Liver (tissue), 9 donors: ENCODE data around the gene TMEM154. TPM values are rescaled to one million over a fixed set of nuclear protein-coding genes. Genes with fewer than 3 reads are reported as not detected.

ENCODE experiments used
- DNase-seq: peaks from one replicate; pipeline ENCODE4 v3.0.0-alpha.2; 2017; ENCODE audit warnings: low spot score
- H3K27ac ChIP-seq, 2 donors: one replicate each; pipeline ENCODE4 v1.7.0; 2013; ENCODE audit warnings: inconsistent platforms in 2 of 2, low read length in 2 of 2, control low read depth in 1 of 2, low read depth in 1 of 2, mild to moderate bottlenecking in 1 of 2
- H3K27me3 ChIP-seq, 4 donors: one replicate each; pipeline versions ENCODE4 v1.6.1 to v1.7.0; 2013; ENCODE audit warnings: low read length in 3 of 4, inconsistent platforms in 1 of 4, mild to moderate bottlenecking in 1 of 4, moderate library complexity in 1 of 4; ENCODE audit not compliant: control insufficient read depth in 4 of 4, insufficient read depth in 4 of 4
- H3K36me3 ChIP-seq, 4 donors: one replicate each; pipeline versions ENCODE4 v1.6.1 to v1.7.0; 2013; ENCODE audit warnings: low read length in 3 of 4, mild to moderate bottlenecking in 3 of 4, low read depth in 1 of 4, moderate library complexity in 1 of 4; ENCODE audit not compliant: control insufficient read depth in 4 of 4, insufficient read depth in 3 of 4
- H3K4me1 ChIP-seq, 4 donors: one replicate each; pipeline versions ENCODE4 v1.6.1 to v1.7.0; 2013; ENCODE audit warnings: low read length in 3 of 4, mild to moderate bottlenecking in 3 of 4, moderate library complexity in 1 of 4; ENCODE audit not compliant: control insufficient read depth in 4 of 4, insufficient read depth in 4 of 4
- H3K4me3 ChIP-seq, 3 donors: one replicate each; pipeline versions ENCODE4 v1.6.1 to v1.7.0; 2013; ENCODE audit warnings: low read length in 3 of 3, control low read depth in 1 of 3, low read depth in 1 of 3, mild to moderate bottlenecking in 1 of 3
- H3K9ac ChIP-seq, 2 donors: one replicate each; pipeline ENCODE4 v1.7.0; 2013; ENCODE audit warnings: low read length in 2 of 2, mild to moderate bottlenecking in 2 of 2, moderate library complexity in 2 of 2, control low read depth in 1 of 2, low read depth in 1 of 2
- H3K9me3 ChIP-seq, 4 donors: one replicate each; pipeline versions ENCODE4 v1.6.1 to v1.7.0; 2013; ENCODE audit warnings: low read length in 3 of 4; ENCODE audit not compliant: control insufficient read depth in 4 of 4
- EGR1 ChIP-seq, 2 donors: IDR thresholded peaks; 2 replicates each; pipeline ENCODE4 v1.6.1; 2016 to 2018; ENCODE audit warnings: antibody characterized with exemption in 2 of 2, low read depth in 2 of 2
- GABPA ChIP-seq, 2 donors: IDR thresholded peaks in 1 of 2; conservative IDR thresholded peaks in 1 of 2; 2 replicates each; pipeline ENCODE4 v1.6.1; 2016; ENCODE audit warnings: antibody characterized with exemption in 2 of 2, mild to moderate bottlenecking in 1 of 2, moderate library complexity in 1 of 2
- HNF4A ChIP-seq, 2 donors: conservative IDR thresholded peaks; 2 replicates each; pipeline ENCODE4 v1.6.1; 2016; ENCODE audit warnings: antibody characterized with exemption in 2 of 2, mild to moderate bottlenecking in 2 of 2
- HNF4G ChIP-seq: IDR thresholded peaks from 2 replicates; pipeline ENCODE4 v1.6.1; 2016; ENCODE audit warnings: antibody characterized with exemption
- JUND ChIP-seq, 2 donors: IDR thresholded peaks; 2 replicates each; pipeline ENCODE4 v1.6.1; 2016; ENCODE audit warnings: antibody characterized with exemption in 2 of 2
- NR2F2 ChIP-seq: IDR thresholded peaks from 2 replicates; pipeline ENCODE4 v1.6.1; 2016; ENCODE audit warnings: antibody characterized with exemption
- RAD21 ChIP-seq, 2 donors: IDR thresholded peaks; 2 replicates each; pipeline ENCODE4 v1.6.1; 2016; ENCODE audit warnings: antibody characterized with exemption in 2 of 2, mild to moderate bottlenecking in 2 of 2
- RXRA ChIP-seq, 2 donors: IDR thresholded peaks; 2 replicates each; pipeline ENCODE4 v1.6.1; 2017 to 2018; ENCODE audit warnings: antibody characterized with exemption in 2 of 2, mild to moderate bottlenecking in 1 of 2
- SP1 ChIP-seq: IDR thresholded peaks from 2 replicates; pipeline ENCODE4 v1.6.1; 2018; ENCODE audit warnings: antibody characterized with exemption, mild to moderate bottlenecking
- WGBS: extraction: QIAGEN DNeasy Blood & Tissue Kit; methylation state at CpG from one replicate; pipeline ENCODE4 v1.1.7; 2013; 5-methylcytosine and 5-hydroxymethylcytosine counted together
- polyA plus RNA-seq, 2 donors: library from polyadenylated mRNA; stranded (reverse) in 1 of 2; unstranded in 1 of 2; fragments of 200-250 nt in 1 of 2; fragments of >200 nt in 1 of 2; fragmentation: Nextera tagmentation in 1 of 2; extraction: Ambion mirVana in 1 of 2; gene quantifications; one replicate each; pipeline versions ENCODE4 v1.2.1 to v1.2.3, GENCODE V29; 2013 to 2015
- total RNA-seq, 2 donors: library from RNA; depleted of rRNA; stranded (reverse); fragments of >200 nt; gene quantifications; one replicate each; pipeline ENCODE4 v1.2.3, GENCODE V29; 2014
- TF ChIP-seq, protein P1 (sequence below): IDR thresholded peaks from 2 replicates; pipeline ENCODE4 v1.6.1; 2016; ENCODE audit warnings: antibody characterized with exemption, mild to moderate bottlenecking
- TF ChIP-seq, protein P2 (sequence below): IDR thresholded peaks from 2 replicates; pipeline ENCODE4 v1.6.1; 2016; ENCODE audit warnings: antibody characterized with exemption
- TF ChIP-seq, protein P3 (sequence below): fragments of 150-350 bp; IDR thresholded peaks from 2 replicates; pipeline ENCODE4 v1.5.1; 2017; ENCODE audit warnings: improper control_type of control experiment, low read depth, low read length; ENCODE audit not compliant: missing input control
- donor health status: healthy.
- donor health status: healthy.
- donor health status: healthy.
- donor health status: healthy.
- donor health status: healthy.

TMEM154 gene
- total and polyA plus RNA-seq, 4 donors: 0.32 to 4.4 (median 2.3) TPM

DNA sequence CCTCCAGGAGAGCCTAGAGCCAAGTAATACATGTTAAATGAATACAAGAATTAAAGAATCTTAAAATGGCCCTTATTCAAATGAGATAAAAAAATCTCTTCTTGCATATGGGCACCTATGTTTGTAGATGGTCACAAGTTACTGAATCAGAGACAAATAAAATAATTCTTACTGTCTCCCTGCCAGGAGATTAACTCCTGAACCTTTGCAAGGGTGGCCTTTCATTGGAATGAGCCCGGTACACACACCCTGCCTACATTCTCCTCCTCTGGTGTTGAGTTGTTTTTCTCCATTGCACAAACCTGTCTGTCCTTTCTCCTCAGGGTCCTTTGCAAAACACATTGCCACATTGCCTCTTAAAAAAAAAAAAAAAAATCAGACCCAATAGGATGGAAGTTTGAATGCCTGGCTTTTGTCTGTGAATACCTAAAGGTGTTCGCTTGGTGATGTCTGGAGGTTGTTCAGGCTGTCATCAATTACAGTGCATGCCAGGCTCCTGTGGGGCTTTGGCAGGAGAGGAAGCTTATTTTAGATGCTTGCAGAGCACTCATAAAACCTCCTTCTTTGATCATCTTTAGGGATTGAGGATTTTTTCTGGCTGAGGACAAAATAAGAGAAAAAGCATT is 8.3 kb upstream of the TMEM154 start:
- no peaks in the 10 kb centered on the region for H3K9me3 ChIP-seq
- H3K9ac ChIP-seq: no peak overlapping the region
- H3K27ac ChIP-seq: no peak overlapping the region
- no peak for DNase-seq
- no peaks in the 10 kb centered on the region for H3K36me3 ChIP-seq
- WGBS: 85% methylated on average over 2 of the region's 2 CpGs
- H3K27me3 ChIP-seq: no peaks in the 10 kb centered on the region
- H3K4me3 ChIP-seq: no peak overlapping the region
- H3K4me1 ChIP-seq: no peaks in the 10 kb centered on the region
- TF ChIP-seq HNF4A (conservative IDR thresholded peaks at IDR 0.05): no peak
- TF ChIP-seq, protein P1, sequence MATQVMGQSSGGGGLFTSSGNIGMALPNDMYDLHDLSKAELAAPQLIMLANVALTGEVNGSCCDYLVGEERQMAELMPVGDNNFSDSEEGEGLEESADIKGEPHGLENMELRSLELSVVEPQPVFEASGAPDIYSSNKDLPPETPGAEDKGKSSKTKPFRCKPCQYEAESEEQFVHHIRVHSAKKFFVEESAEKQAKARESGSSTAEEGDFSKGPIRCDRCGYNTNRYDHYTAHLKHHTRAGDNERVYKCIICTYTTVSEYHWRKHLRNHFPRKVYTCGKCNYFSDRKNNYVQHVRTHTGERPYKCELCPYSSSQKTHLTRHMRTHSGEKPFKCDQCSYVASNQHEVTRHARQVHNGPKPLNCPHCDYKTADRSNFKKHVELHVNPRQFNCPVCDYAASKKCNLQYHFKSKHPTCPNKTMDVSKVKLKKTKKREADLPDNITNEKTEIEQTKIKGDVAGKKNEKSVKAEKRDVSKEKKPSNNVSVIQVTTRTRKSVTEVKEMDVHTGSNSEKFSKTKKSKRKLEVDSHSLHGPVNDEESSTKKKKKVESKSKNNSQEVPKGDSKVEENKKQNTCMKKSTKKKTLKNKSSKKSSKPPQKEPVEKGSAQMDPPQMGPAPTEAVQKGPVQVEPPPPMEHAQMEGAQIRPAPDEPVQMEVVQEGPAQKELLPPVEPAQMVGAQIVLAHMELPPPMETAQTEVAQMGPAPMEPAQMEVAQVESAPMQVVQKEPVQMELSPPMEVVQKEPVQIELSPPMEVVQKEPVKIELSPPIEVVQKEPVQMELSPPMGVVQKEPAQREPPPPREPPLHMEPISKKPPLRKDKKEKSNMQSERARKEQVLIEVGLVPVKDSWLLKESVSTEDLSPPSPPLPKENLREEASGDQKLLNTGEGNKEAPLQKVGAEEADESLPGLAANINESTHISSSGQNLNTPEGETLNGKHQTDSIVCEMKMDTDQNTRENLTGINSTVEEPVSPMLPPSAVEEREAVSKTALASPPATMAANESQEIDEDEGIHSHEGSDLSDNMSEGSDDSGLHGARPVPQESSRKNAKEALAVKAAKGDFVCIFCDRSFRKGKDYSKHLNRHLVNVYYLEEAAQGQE: no peak
- no peak for TF ChIP-seq RAD21 (IDR thresholded peaks at IDR 0.05)
- no peak for TF ChIP-seq SP1
- TF ChIP-seq, protein P2, sequence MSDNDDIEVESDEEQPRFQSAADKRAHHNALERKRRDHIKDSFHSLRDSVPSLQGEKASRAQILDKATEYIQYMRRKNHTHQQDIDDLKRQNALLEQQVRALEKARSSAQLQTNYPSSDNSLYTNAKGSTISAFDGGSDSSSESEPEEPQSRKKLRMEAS: no peak
- no peak for TF ChIP-seq NR2F2
- no peak for TF ChIP-seq GABPA (IDR thresholded peaks at IDR 0.05 in 1 of 2, conservative IDR thresholded peaks at IDR 0.05 in 1 of 2)
- TF ChIP-seq, protein P3, sequence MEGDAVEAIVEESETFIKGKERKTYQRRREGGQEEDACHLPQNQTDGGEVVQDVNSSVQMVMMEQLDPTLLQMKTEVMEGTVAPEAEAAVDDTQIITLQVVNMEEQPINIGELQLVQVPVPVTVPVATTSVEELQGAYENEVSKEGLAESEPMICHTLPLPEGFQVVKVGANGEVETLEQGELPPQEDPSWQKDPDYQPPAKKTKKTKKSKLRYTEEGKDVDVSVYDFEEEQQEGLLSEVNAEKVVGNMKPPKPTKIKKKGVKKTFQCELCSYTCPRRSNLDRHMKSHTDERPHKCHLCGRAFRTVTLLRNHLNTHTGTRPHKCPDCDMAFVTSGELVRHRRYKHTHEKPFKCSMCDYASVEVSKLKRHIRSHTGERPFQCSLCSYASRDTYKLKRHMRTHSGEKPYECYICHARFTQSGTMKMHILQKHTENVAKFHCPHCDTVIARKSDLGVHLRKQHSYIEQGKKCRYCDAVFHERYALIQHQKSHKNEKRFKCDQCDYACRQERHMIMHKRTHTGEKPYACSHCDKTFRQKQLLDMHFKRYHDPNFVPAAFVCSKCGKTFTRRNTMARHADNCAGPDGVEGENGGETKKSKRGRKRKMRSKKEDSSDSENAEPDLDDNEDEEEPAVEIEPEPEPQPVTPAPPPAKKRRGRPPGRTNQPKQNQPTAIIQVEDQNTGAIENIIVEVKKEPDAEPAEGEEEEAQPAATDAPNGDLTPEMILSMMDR: no peak
- TF ChIP-seq JUND (IDR thresholded peaks at IDR 0.05): no peak
- no peak for TF ChIP-seq HNF4G

DNA sequence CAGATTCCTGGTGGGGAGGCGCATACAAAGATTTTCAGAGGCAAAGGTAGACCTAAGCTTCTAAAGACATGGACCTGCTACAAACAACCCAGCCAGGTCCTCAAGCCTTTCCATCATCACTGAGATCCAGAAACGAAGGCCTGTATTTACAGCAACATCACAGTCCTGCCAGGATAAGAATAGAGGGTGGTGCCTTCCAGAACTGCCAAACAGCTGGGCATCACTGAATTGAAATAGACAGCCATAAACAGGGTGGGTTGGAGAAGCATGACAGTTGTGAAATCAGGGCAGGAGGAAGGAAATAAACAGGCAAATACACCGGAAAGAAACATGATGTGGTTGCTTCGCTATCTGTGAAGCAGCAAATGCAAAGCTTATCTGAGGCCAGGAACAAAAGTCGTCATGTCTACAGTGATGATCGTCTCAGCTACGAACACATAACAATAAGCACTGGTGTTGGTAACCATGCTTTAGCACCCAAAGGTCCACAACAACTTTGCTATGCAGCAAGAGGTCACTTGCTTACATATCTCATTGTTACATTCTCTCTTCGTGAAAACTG is 6.7 kb upstream of the TMEM154 start:
- H3K36me3 ChIP-seq: no peaks in the 10 kb centered on the region
- H3K27ac ChIP-seq: no peak overlapping the region
- H3K9ac ChIP-seq: no peak overlapping the region
- H3K4me1 ChIP-seq: no peaks in the 10 kb centered on the region
- TF ChIP-seq, protein P2: no peak
- TF ChIP-seq, protein P1: no peak
- no peak for TF ChIP-seq RXRA (IDR thresholded peaks at IDR 0.05)
- no peak for TF ChIP-seq EGR1 (IDR thresholded peaks at IDR 0.05; ENCODE audit: low read depth in 2 of 2)
- no peak for TF ChIP-seq HNF4G
- TF ChIP-seq GABPA (IDR thresholded peaks at IDR 0.05 in 1 of 2, conservative IDR thresholded peaks at IDR 0.05 in 1 of 2): no peak
- TF ChIP-seq HNF4A (conservative IDR thresholded peaks at IDR 0.05): no peak
- no peak overlapping the region for H3K4me3 ChIP-seq
- 78% methylated on average over 8 of the region's 8 CpGs for WGBS
- no peaks in the 10 kb centered on the region for H3K9me3 ChIP-seq
- no peaks in the 10 kb centered on the region for H3K27me3 ChIP-seq
- DNase-seq: no peak
